NCI-H1105 (cell line): ENCODE data around the gene IFT27.
"Not testable (repeated sequence)": the region's sequence is repeated elsewhere in the genome, so short reads cannot be mapped to it uniquely, and the experiment has no call there.

Source experiments
- DNase-seq: peaks from one replicate; lab custom pipeline; 2025; lab: John Stamatoyannopoulos, UW

Gene IFT27

GRCh38 chr22:36765131-36765942 lies 10.6 kb downstream of the IFT27 start:
- DNase-seq: no peak

DNA sequence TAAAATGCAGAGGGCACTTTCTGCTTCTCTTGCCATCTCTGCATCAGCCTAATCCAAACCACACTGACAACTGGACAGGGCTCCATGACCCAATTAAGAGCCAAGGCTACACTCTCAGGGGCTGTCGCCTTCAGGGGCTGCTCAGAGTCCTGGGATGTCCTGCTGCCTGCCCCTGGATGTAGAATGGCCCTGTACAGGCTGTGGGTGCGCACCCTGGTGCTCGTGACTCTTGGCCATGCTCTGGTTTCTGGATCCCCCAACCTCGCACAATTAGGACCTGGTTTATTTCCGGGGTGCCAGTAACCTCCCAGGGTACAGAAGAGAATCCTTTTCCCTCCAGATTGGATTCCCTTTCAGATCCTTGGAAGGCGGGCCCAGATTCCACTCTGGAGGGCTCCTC lies 11.3 kb downstream of the IFT27 start:
- no peak for DNase-seq

DNA sequence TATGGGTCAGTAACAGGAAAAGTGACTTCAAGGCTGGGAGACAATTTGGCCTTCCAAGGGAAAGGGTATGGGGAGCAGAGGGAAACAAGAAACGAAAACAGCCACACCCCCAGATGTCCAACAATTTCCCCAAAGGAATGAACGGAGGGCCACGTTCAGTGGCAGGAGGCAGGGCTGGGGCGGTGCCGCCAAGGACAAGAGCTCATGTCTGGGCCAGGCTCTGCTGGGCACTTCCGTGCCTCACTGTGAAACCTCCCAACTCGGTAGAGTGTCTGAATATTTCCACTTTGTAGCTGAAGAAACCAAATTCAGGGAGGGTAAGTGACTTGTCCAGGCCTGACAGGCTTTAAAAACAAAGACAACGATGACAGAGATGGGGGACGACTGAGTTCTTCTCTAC lies 11.9 kb downstream of the IFT27 start:
- no peak for DNase-seq

GRCh38 chr22:36763576-36763975 lies 12.3 kb downstream of the IFT27 start:
- no peak for DNase-seq

DNA sequence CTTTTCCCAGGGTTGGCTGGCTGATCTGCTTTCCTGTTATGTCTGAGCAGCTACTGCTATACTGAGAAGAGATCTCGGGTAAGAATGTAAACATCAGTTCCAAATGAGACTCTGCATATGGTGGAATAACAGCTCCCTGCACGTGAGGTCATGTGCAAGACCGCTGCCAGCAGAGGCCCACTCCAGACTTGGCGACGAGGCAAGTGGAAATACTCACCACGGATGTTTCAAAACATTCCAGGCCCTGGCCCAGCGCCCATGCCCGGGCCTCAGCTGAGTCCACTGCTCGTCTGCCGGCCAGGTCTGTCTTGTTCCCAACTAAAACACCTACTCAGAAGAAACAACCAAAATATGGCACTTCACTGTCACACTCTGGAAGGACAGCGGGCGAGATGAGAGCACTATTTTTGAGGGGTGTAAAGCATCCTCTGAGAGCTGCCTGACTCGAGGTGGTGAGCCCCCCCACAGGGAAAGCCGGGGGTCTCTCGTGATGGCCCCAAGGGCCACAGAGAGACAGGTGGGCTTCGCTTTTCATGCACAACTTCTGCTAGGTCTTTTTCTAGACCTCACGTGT lies 13.1 kb downstream of the IFT27 start:
- no peak for DNase-seq

GRCh38 chr22:36761553-36762240 lies 14.2 kb downstream of the IFT27 start:
- DNase-seq: no peak

- DNase-seq: no peak
Observed at GRCh38 chr22:36760786-36761185, 15.1 kb downstream of the IFT27 start.

DNA sequence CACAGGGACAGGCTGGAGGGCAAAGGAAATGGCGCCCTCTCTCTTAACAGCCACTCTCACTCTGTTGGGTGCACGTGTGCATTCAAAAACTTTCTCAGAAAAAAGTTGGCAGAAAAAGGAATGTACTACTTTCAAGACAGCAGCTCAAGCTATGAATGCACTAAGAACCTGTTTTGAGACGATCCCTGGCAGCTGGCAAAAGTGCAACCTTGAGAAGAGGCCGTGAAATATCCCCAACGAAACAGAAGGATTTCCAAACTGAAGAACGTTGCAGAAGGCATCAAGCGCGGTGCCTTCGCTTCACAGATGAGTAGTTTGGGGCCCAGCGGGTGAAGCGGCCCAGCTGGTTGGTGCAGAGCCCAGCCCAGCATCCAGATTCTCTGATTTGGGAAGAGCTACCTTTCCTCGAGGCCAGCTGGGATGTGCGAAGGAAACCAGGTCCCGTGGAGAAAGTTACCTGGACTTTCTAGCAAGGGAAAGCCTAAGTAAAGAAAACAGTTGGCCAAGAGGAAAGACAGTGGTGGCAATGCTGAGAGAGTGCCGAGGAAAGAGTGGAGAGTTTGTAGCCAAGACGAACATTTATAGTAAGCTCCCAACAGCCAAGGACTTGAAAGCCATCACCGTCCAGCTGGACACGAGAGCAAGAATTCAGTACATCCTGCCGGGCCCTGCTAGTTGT lies 16.3 kb downstream of the IFT27 start:
- no peak for DNase-seq

DNA sequence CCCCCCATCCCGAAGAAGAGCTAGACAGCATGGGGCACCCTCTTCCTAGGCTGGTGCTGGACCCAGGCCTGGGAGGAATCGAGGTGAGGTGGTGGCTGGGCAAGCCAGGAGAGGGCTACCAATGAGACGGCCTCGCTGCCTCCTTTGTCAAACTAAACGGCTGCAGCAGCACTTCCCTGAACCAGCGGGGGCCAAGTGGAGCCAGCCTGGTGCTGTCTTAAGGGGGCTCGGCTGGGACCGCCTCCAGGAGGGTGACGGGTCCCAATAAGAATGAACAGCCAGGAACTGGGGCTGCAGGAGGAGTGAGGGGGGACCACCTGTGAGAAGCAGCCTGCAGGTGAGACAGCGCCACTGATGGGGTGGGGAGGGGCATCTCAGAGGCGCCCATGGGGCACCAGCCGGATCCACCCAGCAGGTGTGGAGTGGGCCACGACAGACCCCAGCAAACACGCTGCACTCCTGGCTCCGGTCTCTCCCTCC lies 17.1 kb downstream of the IFT27 start:
- no peak for DNase-seq

DNA sequence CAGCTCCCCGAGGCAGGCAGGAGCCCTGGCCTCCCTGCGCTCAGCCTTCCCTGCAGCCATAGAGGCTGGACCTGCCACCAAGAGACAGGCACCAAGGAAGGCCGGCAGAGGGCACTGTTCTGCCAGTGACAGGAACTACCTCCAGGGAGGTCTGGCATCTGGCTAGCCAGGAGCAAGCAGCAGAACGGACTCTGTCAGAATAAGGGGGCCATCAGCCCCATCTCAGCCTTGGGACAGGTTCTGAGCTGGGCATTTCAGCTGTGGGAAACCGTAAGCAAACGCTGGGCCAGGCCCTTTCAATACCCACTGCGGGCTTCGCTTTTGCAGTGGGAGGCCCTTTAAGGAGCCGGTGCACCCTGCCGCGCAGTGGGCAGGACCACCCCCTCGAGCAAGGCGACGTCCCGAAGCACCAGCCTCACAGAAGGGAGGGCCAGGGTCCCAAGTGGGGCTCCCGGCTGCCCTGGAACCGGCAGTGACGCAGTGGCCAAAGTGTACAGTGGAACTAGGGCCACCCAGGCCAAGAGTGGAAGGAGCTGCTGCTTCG lies 18.2 kb downstream of the IFT27 start:
- DNase-seq: peak; percentile 61

DNA sequence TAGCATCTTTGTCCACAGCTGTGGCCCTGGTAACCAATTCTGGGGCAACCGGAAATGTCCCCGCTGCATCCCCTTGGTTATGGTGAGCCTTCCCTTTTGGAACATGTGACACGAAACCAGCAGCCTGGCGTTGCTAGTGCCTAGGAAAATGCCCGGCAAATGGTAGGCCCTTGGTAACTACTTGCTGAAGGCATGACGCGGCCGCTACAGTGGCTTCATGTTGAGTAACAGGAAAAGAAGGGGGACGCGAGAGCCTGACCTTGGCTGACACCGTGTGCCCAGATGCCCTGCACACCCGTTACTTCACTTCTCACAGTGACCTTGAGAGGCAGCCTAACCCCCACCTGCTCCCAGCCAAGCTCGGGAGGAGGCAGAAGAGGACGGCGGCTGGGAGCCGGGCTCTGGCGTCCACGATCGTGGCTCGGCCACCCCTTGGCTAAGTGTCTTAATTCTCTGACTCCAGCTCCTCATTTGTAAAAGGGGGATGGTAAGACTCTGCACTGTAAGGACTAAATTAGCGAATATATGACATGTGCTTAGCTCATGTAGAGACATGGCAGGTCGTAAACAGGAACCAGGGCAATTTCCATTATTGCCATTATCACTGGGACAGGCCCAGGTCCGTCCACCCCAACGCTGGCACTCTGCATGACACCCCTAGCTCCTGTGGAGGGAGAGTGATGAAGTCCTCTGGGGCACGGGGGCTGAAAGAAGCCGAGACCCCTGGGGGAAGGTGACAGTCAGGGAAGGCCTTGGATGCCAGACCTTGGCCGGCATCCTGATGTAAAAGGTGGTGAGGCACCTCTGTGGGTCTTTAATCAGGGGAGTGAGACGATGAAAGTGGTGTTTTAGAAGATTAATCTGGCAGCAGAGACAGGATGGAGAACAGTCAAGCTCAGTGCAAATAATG lies 18.9 kb downstream of the IFT27 start:
- no peak for DNase-seq

DNA sequence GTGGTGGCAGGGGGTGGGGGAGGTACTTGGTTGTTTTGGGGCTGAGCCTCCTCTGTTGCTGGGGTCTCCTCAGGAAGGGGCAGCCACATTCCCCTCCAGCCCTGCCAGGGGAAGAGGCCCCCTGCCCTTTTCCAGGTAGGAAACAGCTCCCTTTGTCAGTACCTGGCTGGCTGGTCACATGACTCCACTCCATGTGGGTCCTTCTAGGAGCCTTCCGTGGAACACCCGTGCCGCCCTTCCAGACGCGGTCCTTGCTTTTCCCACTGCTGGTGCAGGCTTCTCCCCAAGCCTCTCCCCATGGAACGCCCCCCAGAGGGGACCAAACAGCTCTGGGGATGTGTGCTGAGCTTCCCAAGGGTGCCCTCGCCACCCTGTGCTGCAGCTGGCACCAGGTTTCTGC lies 19.9 kb downstream of the IFT27 start:
- DNase-seq: no peak

DNA sequence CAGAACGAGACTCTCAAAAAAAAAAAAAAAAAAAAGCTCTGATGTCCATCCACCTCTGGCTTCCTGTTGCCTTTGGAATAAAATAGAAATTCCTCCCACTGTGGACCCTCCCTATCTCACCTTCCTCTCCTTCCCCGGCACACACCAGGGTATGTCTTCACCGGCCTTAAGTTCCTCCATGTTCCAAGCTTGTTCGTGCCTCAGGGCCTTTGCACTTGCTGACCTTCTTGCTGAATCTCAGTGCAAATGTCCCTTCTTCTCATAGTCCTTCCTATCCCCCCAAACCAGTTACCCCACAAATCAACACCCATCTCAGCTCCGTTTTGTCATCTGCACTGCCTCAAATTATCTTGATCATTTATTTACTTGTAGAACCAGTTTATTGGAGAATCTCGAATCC lies 20.6 kb downstream of the IFT27 start:
- no peak for DNase-seq

GRCh38 chr22:36754881-36755280 lies 21.0 kb downstream of the IFT27 start:
- not testable (repeated sequence) for DNase-seq

DNA sequence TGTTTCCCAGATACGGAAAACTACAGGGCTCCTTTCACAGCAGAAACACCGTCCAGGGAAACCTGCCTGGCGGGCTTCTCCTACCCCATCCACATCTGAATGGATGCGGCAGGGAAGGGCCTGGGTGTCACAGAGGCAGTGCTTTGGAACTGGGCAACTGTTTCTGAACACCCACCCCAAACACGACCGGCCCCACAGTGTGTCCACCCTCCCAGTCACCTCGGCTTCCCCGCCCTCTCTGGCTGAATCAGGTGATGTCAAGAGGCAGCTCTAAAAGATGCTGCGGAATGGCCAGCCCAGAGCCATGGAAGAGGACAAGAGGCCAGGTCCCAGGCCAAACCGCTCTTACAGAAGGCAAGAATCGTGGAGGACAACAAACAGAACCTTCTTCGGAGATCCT lies 22.0 kb downstream of the IFT27 start:
- DNase-seq: no peak

- no peak for DNase-seq
Observed at GRCh38 chr22:36753120-36753802, 22.7 kb downstream of the IFT27 start.

DNA sequence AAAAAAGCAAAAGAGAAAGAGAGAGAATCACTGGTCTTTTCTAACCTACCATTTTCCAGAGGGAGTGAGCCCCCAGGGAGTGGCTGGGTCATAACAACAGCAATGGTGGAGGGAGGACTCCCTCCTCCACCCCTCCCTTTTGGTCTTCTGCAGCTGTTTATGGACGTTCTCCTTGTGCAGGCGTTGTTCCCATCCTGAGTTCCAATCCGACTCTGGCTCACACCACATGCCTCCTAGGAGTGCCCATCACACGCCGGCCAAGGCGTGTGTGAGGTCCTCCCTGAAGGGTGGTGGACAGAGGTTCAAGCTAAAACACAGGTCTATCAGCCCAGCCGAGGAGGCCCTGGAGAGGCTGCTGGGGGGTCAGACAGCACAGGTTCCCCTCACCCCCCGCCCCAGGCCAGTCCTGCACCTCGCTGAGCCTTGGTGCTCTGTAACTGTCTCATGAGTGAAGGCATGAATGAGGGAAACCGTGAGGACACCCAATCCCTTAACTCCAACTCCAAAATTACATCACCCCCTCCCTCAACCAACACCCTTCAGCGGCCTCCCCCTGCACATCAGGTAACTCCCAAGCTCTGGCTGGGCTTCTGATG lies 29.4 kb downstream of the IFT27 start:
- DNase-seq: no peak

DNA sequence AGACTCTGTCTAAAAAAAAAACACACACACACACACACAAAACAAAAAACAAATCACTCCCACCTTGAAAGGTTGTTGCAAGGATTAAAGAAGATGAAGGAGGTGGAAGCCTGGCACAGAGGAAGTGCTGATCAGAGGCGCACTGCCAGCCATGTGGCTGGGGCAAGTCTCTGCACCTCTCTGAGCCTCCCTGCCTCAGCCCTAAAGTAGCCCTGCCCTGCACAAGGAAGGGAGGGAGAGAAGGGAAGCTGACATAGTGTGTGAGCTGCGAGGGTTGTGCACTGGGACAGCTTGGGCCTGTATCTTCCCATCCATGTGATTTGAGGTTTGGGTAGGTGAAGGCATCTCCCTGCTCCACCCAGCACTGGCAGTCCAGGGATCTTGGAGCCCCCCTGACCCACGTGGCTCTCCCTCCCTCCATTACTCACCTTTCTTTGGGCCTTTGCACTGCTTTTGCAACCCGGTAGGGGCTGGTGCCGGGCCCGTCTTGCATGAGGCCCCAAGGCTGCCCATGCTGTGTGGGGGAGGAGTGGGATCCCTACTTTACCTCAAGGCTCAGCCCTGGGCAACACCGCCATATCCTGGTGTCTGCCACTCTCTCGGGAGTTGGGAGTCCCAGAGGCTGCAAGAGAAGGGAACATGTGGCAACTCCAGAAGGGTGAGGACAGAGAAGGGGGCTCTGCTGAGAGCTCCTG lies 30.5 kb downstream of the IFT27 start:
- DNase-seq: no peak

DNA sequence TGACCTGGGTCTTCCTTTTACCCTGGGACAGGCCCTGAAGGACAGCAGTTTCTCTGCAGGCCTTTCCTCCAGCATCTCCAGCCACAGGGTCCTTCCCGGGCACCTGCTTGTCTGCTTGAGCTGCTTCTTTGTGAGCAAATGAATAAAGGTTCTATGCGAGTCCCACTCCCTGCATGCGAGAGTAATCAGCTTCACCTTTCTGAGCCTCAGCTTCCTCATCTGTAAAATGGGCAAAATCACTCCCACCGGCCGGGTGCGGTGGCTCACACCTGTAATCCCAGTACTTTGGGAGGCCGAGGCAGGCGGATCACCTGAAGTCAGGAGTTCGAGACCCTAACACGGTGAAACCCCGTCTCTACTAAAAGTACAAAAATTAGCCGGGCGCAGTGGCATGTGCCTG lies 31.1 kb downstream of the IFT27 start:
- no peak for DNase-seq

DNA sequence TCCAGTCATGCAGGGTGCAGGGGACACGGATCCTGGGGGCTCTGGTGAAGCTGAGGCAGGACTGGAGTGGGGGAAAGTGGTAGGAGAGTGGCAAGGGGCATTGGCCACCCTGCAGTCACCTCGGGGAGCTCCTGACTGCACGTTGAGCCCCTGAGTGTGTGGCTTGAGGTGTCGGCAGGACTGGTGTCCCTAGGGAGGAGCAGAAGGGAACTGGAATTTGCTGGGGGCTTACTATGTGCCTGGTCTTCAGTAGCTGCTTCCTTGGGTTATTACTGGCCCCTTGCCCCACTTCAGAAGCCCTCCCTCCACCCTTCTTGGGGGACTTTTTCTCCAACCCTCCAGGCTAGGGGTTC lies 31.5 kb downstream of the IFT27 start:
- no peak for DNase-seq
